Measurements from ENCODE around the gene RBBP8NL.

The RBBP8NL gene

GRCh38 chr20:62455929-62456328, 28.6 kb upstream of the RBBP8NL start:
- TF ChIP-seq, protein P1, sequence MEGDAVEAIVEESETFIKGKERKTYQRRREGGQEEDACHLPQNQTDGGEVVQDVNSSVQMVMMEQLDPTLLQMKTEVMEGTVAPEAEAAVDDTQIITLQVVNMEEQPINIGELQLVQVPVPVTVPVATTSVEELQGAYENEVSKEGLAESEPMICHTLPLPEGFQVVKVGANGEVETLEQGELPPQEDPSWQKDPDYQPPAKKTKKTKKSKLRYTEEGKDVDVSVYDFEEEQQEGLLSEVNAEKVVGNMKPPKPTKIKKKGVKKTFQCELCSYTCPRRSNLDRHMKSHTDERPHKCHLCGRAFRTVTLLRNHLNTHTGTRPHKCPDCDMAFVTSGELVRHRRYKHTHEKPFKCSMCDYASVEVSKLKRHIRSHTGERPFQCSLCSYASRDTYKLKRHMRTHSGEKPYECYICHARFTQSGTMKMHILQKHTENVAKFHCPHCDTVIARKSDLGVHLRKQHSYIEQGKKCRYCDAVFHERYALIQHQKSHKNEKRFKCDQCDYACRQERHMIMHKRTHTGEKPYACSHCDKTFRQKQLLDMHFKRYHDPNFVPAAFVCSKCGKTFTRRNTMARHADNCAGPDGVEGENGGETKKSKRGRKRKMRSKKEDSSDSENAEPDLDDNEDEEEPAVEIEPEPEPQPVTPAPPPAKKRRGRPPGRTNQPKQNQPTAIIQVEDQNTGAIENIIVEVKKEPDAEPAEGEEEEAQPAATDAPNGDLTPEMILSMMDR (IDR thresholded peaks at IDR 0.05; ENCODE audit: low read length, missing control alignments): no peak

DNA sequence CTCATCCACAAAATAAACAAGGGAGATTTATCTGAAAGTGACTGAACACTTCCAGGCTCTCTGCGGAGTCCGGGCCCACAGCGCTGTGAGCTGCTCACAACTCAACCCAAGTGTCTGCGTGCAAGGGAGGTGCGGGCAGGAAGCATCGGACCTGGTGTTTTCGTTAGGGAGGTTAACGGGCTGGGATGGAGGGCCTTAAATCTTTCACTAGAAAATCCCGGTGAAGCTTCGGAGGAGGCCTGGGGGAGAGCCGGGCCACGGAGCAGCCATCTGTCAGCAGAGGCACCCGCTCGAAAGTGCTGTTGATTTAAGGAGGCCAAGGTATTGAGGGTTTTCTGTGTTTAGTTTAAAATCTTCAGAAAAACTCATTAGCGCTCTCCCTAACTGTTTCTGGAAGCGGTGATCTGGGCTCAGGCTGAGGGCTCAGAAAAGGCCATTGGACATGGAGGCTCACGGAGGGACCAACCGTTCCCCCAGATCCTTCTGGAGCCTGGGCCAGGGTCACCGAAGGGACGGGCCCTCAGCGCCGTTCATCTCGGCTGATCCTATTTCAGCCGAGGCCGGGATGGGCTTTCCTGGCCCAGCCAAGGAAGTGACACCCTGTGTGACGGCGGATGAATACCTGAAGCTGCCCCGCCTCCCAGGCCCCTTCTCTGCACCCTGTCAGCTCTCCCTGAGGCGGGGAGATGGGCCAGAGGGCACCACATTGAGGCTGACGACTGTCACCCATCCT, 27.7 kb upstream of the RBBP8NL start:
- DNase-seq (ENCODE audit: low read depth): no peak
- TF ChIP-seq, protein P1 (IDR thresholded peaks at IDR 0.05; ENCODE audit: low read length, missing control alignments): no peak
- H3K4me3 ChIP-seq (replicated peaks; ENCODE audit: low read depth, low read length): no peak overlapping the region

More at GRCh38 chr20:62455929-62456328, 28.6 kb upstream of the RBBP8NL start:
- H3K4me3 ChIP-seq (replicated peaks; ENCODE audit: low read depth, low read length): no peak overlapping the region
- no peak for DNase-seq (ENCODE audit: low read depth)

- TF ChIP-seq, protein P1 (IDR thresholded peaks at IDR 0.05; ENCODE audit: low read length, missing control alignments): no peak
- H3K4me3 ChIP-seq (replicated peaks; ENCODE audit: low read depth, low read length): no peak overlapping the region
- no peak for DNase-seq (ENCODE audit: low read depth)
These were observed 26.0 kb upstream of the RBBP8NL start for GRCh38 chr20:62453186-62453808.

- TF ChIP-seq, protein P1 (IDR thresholded peaks at IDR 0.05; ENCODE audit: low read length, missing control alignments): no peak
- no peak overlapping the region for H3K4me3 ChIP-seq (replicated peaks; ENCODE audit: low read depth, low read length)
- DNase-seq (ENCODE audit: low read depth): no peak
These were observed 25.2 kb upstream of the RBBP8NL start for GRCh38 chr20:62452475-62453095.

DNA sequence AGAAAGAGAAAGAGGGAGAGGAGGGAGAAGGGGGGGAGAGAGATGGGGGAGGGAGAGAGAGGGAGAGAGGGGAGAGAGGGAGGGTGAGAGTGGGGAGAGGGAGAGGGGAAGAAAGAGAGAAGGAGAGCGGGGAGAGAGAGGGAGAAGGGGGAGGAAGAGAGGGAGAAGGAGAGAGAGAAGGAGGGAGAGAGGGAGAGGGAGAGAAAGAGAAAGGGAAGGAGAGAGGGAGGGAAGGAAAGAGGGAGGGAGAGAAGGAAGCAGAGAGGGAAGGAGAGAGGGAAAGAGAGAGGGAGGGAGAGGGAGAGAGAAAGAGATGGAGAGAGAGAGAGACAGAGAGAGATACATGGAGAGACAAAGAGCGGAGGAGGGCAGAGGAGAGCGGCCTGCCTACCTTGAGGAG, 24.6 kb upstream of the RBBP8NL start:
- DNase-seq (ENCODE audit: low read depth): no peak
- TF ChIP-seq, protein P1 (IDR thresholded peaks at IDR 0.05; ENCODE audit: low read length, missing control alignments): no peak

GRCh38 chr20:62451156-62451767, 23.9 kb upstream of the RBBP8NL start:
- TF ChIP-seq, protein P1 (IDR thresholded peaks at IDR 0.05; ENCODE audit: low read length, missing control alignments): no peak
- DNase-seq (ENCODE audit: low read depth): no peak
- no peak overlapping the region for H3K4me3 ChIP-seq (replicated peaks; ENCODE audit: low read depth, low read length)

More for the DNA sequence above, 24.6 kb upstream of the RBBP8NL start:
- no peak overlapping the region for H3K4me3 ChIP-seq (replicated peaks; ENCODE audit: low read depth, low read length)
